Effector memory CD4-positive, alpha-beta T cell (primary cell): ENCODE results near the gene LAMA2.

Source experiments
- DNase-seq, 3 donors: peaks; one replicate each; pipeline ENCODE4 v3.0.0-alpha.2; 2020
- H3K27ac ChIP-seq: 2 replicates; pipeline ENCODE4 v1.7.0; 2013; ENCODE audit warnings: mild to moderate bottlenecking, low read length, moderate library complexity; ENCODE audit not compliant: insufficient read depth, poor library complexity, severe bottlenecking
- H3K27me3 ChIP-seq: replicated peaks from 2 replicates; pipeline ENCODE4 v1.7.0; 2013; ENCODE audit warnings: mild to moderate bottlenecking, low read length; ENCODE audit not compliant: insufficient read depth, control insufficient read depth, poor library complexity, severe bottlenecking
- H3K36me3 ChIP-seq: 2 replicates; pipeline ENCODE4 v1.7.0; 2013; ENCODE audit warnings: mild to moderate bottlenecking, low read length, moderate library complexity; ENCODE audit not compliant: control insufficient read depth, insufficient read depth
- H3K4me1 ChIP-seq: 2 replicates; pipeline ENCODE4 v1.7.0; 2013; ENCODE audit warnings: low read length, mild to moderate bottlenecking; ENCODE audit not compliant: control insufficient read depth, insufficient read depth, poor library complexity, severe bottlenecking
- H3K4me3 ChIP-seq: 2 replicates; pipeline ENCODE4 v1.7.0; 2013; ENCODE audit warnings: low read length, low read depth, mild to moderate bottlenecking; ENCODE audit not compliant: insufficient read depth, poor library complexity, severe bottlenecking
- H3K9me3 ChIP-seq: 2 replicates; pipeline ENCODE4 v1.7.0; 2013; ENCODE audit warnings: mild to moderate bottlenecking, low read length, moderate library complexity; ENCODE audit not compliant: control insufficient read depth

LAMA2 gene

DNA sequence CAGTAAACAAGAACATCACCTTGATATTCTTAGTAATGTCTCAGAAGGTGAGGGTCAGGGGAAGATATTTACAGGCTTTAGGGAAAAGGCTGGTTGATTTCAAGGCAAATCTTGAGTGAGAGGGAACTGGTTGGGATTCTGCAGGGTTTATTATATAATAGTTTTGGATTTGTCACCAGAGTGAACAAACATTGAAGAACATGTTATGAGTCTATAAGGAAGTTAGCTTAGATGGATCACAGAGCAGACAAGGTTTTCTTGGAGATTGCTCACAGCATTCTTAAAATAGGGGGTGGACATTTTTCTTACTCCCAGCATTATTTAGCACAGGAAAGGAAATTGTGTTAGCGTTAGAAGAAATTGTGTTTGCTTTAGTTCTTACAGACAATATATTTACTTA lies 324.9 kb downstream of the LAMA2 start:
- H3K27me3 ChIP-seq = no peaks in the 10 kb centered on the region
- no peaks in the 10 kb centered on the region for H3K9me3 ChIP-seq
- no peak overlapping the region for H3K4me3 ChIP-seq
- no peaks in the 10 kb centered on the region for H3K4me1 ChIP-seq
- H3K27ac ChIP-seq = no peak overlapping the region
- DNase-seq = no peak
- H3K36me3 ChIP-seq = no peaks in the 10 kb centered on the region

DNA sequence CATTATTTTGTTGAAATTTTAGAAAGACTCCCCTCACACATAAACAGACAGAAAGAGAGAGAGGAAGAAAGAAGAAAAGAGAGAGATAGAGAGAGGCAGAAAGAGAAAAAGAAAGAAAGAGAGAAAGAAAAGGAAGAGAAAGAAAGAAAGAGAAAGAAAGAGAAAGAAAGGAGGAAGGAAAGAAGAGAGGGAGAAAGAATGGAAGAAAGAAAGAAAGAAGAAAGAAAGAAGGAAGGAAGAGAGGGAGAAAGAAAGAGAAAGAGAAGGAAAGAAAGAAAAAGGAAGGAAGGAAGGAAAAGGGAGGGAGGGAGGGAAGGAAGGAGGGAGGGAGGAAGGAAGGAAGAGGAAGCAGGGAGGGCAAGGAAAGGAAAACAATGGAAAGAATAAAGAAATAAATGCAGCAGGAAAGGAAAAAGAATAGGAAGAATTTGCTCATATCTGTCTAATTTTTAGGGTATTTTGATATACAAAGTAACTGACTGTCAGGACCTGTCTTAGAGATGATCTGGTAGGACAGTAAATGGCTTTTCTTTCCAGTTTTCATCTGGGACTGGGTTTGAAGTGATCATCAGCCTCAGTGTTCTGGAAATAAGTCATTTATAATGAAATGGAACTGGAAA lies 325.6 kb downstream of the LAMA2 start:
- Histone ChIP-seq H3K36me3 (no peaks in the 10 kb centered on the region), H3K27me3 (no peaks in the 10 kb centered on the region), H3K4me3 (no peak overlapping the region), H3K27ac (no peak overlapping the region), H3K9me3 (no peaks in the 10 kb centered on the region), H3K4me1 (no peaks in the 10 kb centered on the region)
- DNase-seq = no peak

DNA sequence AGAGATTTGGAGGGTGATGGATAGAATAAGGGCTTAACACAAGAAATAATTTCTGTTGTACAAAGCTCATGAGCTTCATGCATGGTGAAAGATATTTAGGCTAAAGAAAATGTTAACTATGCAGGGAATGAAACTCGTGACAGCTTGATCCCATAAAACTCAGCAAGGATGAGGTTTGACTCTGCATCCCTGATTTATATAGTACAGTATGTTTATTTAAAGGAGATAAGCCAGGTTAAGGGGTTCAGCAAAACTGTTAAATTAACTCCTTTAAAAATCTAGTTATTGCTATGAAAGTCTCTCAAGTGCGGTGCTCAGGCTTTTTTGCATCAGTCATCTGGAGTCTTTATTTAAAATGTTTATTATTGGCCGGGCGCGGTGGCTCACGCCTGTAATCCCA lies 326.4 kb downstream of the LAMA2 start:
- DNase-seq = no peak
- Histone ChIP-seq H3K4me1 (no peaks in the 10 kb centered on the region), H3K9me3 (no peaks in the 10 kb centered on the region), H3K27me3 (no peaks in the 10 kb centered on the region), H3K4me3 (no peak overlapping the region), H3K27ac (no peak overlapping the region), H3K36me3 (no peaks in the 10 kb centered on the region)

DNA sequence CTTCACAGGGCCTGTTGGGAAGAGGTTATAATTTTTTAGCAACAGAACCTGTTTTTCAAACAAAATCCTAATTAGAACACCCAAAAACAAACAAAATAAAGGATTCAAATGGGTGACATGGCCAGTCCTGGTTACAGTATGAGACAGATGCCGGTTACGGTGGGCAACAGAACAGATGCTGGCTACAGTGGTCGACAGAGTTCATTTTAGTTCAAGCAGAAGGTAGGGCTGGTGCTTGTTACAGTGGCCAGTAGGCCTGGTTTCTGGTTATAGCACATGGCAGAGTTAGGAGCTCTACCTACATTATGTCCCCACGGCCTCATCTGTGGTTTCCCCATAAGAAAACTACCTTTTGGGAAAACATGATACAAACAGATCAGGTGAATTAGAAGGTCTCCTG lies 327.7 kb downstream of the LAMA2 start:
- H3K9me3 ChIP-seq = no peaks in the 10 kb centered on the region
- H3K4me3 ChIP-seq = no peak overlapping the region
- no peak for DNase-seq
- H3K27me3 ChIP-seq = no peaks in the 10 kb centered on the region
- H3K4me1 ChIP-seq = no peaks in the 10 kb centered on the region
- H3K27ac ChIP-seq = no peak overlapping the region
- no peaks in the 10 kb centered on the region for H3K36me3 ChIP-seq

DNA sequence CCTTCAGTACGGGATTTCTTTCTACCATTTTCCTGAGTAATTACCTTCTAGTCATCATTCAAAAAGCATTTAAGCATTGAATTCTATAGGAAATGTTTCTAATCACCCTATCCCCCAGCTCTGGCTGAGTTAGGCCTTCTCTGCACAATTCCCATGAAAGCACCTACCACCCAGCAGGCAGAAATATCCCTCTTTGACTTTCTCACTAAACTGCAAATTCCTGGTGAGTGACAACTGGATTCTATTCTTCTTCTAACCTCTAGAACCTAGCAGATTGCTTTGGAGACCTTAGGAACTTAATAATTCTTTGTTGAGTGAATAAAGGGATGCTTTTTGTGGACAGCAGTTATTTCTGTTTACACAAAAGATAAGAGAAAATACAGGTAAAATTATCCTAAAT lies 328.7 kb downstream of the LAMA2 start:
- H3K27me3 ChIP-seq = no peaks in the 10 kb centered on the region
- H3K4me3 ChIP-seq = no peak overlapping the region
- H3K36me3 ChIP-seq = no peaks in the 10 kb centered on the region
- no peak for DNase-seq
- no peaks in the 10 kb centered on the region for H3K4me1 ChIP-seq
- H3K9me3 ChIP-seq = no peaks in the 10 kb centered on the region
- H3K27ac ChIP-seq = no peak overlapping the region

DNA sequence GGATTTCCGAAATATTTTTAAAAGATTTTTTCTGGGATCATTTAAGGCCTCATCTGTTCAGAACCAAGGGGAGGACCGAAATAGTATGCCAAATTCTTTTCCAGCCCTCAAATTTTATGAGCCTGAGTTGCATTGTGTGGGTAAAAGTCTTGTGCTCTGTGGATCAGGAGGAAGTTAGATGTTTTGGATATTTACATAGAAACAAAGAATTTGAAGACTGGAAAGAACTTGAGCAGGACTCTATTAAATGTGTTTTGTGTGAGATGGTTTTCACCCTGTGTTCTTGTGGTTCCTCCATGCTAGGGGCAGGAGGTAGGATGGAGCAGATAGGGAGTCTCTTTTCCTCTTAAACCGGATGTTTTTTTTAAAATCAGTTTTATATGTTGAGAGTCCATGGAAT lies 329.1 kb downstream of the LAMA2 start:
- H3K27ac ChIP-seq = no peak overlapping the region
- no peak overlapping the region for H3K4me3 ChIP-seq
- no peaks in the 10 kb centered on the region for H3K36me3 ChIP-seq
- no peaks in the 10 kb centered on the region for H3K27me3 ChIP-seq
- H3K9me3 ChIP-seq = no peaks in the 10 kb centered on the region
- H3K4me1 ChIP-seq = no peaks in the 10 kb centered on the region
- no peak for DNase-seq

DNA sequence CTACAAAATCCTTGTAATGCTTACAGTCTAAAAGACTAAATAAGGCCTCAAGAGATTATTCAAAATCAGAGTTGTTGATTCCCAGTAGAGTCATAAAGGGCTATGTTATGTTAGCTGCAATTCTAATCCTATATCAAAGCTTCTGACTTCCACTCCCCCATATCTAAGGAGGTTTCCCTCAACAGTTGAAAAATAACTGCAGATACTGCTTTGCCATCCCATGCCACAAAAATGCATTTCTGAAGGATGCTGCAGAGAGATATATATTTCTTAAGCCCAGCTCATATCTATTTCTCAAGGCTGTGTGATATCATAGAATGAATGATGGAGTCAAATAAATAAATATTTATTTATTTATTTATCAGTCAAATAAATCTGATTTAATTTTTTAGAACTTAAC lies 332.3 kb downstream of the LAMA2 start:
- H3K4me1 ChIP-seq = no peaks in the 10 kb centered on the region
- H3K4me3 ChIP-seq = no peak overlapping the region
- no peak overlapping the region for H3K27ac ChIP-seq
- no peaks in the 10 kb centered on the region for H3K27me3 ChIP-seq
- H3K36me3 ChIP-seq = no peaks in the 10 kb centered on the region
- DNase-seq = no peak
- no peaks in the 10 kb centered on the region for H3K9me3 ChIP-seq

DNA sequence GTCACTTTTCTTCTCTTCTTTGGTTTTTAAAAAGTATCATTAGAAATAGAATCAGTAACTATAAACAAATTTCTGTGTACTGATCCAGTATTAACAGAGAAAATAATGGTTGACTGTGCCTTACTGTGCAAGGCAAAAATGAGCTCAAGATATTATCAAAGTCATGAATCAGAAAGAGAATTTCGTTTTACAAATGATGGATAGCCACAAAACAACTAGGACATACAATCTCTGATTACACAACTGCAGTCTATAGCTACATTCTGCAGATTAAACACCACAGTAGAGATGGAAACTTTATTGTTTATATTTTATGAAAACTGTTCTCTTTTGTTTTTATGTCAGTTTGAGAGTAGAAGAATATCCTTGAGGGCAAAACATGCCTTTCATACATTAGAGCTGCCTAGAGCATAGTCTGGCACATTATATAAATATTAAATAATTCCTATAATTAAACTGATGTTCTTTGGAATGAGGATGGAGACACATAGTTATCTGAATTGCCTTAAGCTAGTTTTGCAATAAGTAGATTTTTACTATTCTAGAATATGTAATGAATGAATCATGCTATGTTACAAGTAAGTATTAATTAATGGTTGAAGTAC lies 333.1 kb downstream of the LAMA2 start:
- Histone ChIP-seq H3K27me3 (no peaks in the 10 kb centered on the region), H3K36me3 (no peaks in the 10 kb centered on the region), H3K9me3 (no peaks in the 10 kb centered on the region), H3K4me3 (no peak overlapping the region), H3K27ac (no peak overlapping the region), H3K4me1 (no peaks in the 10 kb centered on the region)
- DNase-seq = no peak

DNA sequence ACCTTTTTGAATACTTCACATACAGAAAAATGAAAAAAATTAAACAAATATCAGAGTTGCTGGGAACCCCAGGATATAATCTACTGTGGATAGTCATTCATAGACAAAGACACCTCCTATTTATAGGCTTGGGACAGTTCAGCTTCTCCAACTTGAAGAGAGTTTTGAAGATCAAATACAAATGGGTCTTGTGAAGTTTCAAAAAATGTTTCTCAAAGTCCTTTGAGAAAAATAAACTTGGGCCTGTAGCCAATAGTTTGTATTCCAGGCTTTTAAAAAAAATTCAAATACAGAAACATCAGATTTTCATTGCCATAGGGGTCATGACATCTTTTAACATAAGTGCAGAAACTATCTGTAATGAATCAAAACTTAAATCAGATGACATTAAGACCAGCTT lies 334.8 kb downstream of the LAMA2 start:
- Histone ChIP-seq H3K4me1 (no peaks in the 10 kb centered on the region), H3K4me3 (no peak overlapping the region), H3K27ac (no peak overlapping the region), H3K36me3 (no peaks in the 10 kb centered on the region), H3K27me3 (no peaks in the 10 kb centered on the region), H3K9me3 (no peaks in the 10 kb centered on the region)
- DNase-seq = no peak

DNA sequence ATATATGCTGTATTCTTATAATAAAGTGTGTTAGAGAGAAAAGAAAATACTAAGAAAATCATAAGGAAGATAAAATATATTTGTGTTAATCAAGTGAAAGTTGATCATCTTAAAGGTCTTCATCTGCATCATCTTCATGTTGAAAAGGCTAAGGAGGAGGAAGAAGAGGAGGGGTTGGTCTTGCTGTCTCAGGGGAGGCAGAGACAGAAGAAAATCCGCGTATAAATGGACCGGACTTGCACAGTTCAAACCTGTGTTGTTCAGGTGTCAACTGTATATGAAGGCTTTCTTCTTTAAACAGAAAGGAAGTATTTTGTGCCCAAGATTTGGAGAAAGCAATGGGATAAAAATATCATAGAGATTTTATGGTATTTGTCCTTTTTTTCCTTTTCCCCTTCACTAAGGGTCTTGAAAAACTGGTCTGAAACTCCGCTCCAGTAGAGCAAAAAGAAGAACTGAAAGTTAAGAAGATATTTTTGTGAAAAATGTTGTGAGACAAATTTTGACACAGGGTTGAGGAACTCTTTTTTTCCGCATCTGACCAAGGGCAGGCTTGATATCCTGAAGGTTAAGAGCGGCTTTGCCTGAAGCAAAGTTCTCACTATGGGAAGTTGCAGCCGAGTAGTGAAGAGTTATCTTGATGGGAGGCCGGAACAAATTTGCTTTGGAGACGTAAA lies 350.7 kb downstream of the LAMA2 start:
- H3K36me3 ChIP-seq = no peaks in the 10 kb centered on the region
- no peak overlapping the region for H3K4me3 ChIP-seq
- no peaks in the 10 kb centered on the region for H3K9me3 ChIP-seq
- no peak for DNase-seq
- H3K27me3 ChIP-seq = no peaks in the 10 kb centered on the region
- no peak overlapping the region for H3K27ac ChIP-seq
- no peaks in the 10 kb centered on the region for H3K4me1 ChIP-seq
